ENCODE measurements around the gene DACT3.

Gene DACT3

GRCh38 chr19:46661735-46662592, 982 bp upstream of the DACT3 start:
- DNase-seq: peak; percentile 66

- DNase-seq: no peak
Observed at GRCh38 chr19:46660551-46661019, 397 bp downstream of the DACT3 start.

- DNase-seq: no peak
Observed at GRCh38 chr19:46660008-46660517, 919 bp downstream of the DACT3 start.

- no peak for DNase-seq
Observed at GRCh38 chr19:46659151-46660007, 1.6 kb downstream of the DACT3 start.

GRCh38 chr19:46656541-46656940, 4.4 kb downstream of the DACT3 start:
- DNase-seq: no peak

- DNase-seq: no peak
Observed at GRCh38 chr19:46654621-46655152, 6.3 kb downstream of the DACT3 start.

- no peak for DNase-seq
Observed at GRCh38 chr19:46650445-46650844, 10.5 kb downstream of the DACT3 start.

- DNase-seq: no peak
Observed at GRCh38 chr19:46648961-46649960, 11.7 kb downstream of the DACT3 start.

- DNase-seq: no peak
Observed at GRCh38 chr19:46648060-46648960, 12.7 kb downstream of the DACT3 start.

- no peak for DNase-seq
Observed at GRCh38 chr19:46646402-46646801, 14.6 kb downstream of the DACT3 start.

- no peak for DNase-seq
Observed at GRCh38 chr19:46644720-46645119, 16.3 kb downstream of the DACT3 start.

- no peak for DNase-seq
Observed at GRCh38 chr19:46640656-46641055, 20.3 kb downstream of the DACT3 start.

GRCh38 chr19:46639358-46640182, 21.4 kb downstream of the DACT3 start:
- no peak for DNase-seq

- no peak for DNase-seq
Observed at GRCh38 chr19:46637224-46637623, 23.8 kb downstream of the DACT3 start.

- no peak for DNase-seq
Observed at GRCh38 chr19:46635920-46636761, 24.8 kb downstream of the DACT3 start, which contains the start of gene GNG8. TSS of gene GNG8 (minus strand) at chr19:46636202. CDS start at chr19:46634682, 1,520 bp downstream.

- no peak for DNase-seq
Observed at GRCh38 chr19:46634656-46635218, 26.2 kb downstream of the DACT3 start.

GRCh38 chr19:46634045-46634655, 26.8 kb downstream of the DACT3 start:
- peak; percentile 84 for DNase-seq

GRCh38 chr19:46633130-46633529, 27.9 kb downstream of the DACT3 start:
- DNase-seq: no peak
